KMS-11 (cell line): Measurements from ENCODE around the gene PTK6.

ENCODE experiments used
- H2AFZ ChIP-seq: fragments of 200-600 bp; sonication (generic); 2 replicates; pipeline ENCODE4 v1.6.1; 2016; ENCODE audit warnings: antibody characterized with exemption, mixed run types, low read depth
- H3K27ac ChIP-seq: fragments of 200-600 bp; sonication (generic); 2 replicates; pipeline ENCODE4 v1.6.1; 2016; ENCODE audit warnings: mild to moderate bottlenecking, mixed run types
- H3K27me3 ChIP-seq: fragments of 200-600 bp; sonication (generic); 2 replicates; pipeline ENCODE4 v1.6.1; 2017; ENCODE audit warnings: mild to moderate bottlenecking, low read depth, mixed run types, moderate library complexity; ENCODE audit not compliant: insufficient read depth
- H3K36me3 ChIP-seq: fragments of 200-600 bp; sonication (generic); 2 replicates; pipeline ENCODE4 v1.6.1; 2017; ENCODE audit warnings: mild to moderate bottlenecking, mixed run types; ENCODE audit not compliant: insufficient read depth
- H3K4me1 ChIP-seq: fragments of 200-600 bp; sonication (generic); 2 replicates; pipeline ENCODE4 v1.6.1; 2016; ENCODE audit warnings: mild to moderate bottlenecking, low read depth, mixed run types; ENCODE audit not compliant: poor library complexity, severe bottlenecking
- H3K4me2 ChIP-seq: fragments of 200-600 bp; sonication (generic); 2 replicates; pipeline ENCODE4 v1.7.0; 2016; ENCODE audit warnings: mild to moderate bottlenecking, mixed run types
- H3K4me3 ChIP-seq: fragments of 200-600 bp; sonication (generic); IDR thresholded peaks from 2 replicates; pipeline ENCODE4 v1.6.1; 2017; ENCODE audit warnings: low read depth, low read length, mixed read lengths; ENCODE audit not compliant: insufficient read depth
- H3K79me2 ChIP-seq: fragments of 200-600 bp; sonication (generic); 2 replicates; pipeline ENCODE4 v1.6.1; 2016; ENCODE audit warnings: low read depth, mixed run types; ENCODE audit not compliant: insufficient read depth
- H3K9ac ChIP-seq: fragments of 200-600 bp; sonication (generic); 2 replicates; pipeline ENCODE4 v1.6.1; 2016; ENCODE audit warnings: mild to moderate bottlenecking, mixed run types
- H4K20me1 ChIP-seq: fragments of 200-600 bp; sonication (generic); 2 replicates; pipeline ENCODE4 v1.6.1; 2016; ENCODE audit warnings: mild to moderate bottlenecking, mixed run types; ENCODE audit not compliant: insufficient read depth
- CTCF ChIP-seq: fragments of 200-600 bp; sonication (generic); conservative IDR thresholded peaks from 2 replicates; pipeline ENCODE4 v1.6.1; 2017; ENCODE audit warnings: low read depth, mild to moderate bottlenecking, antibody characterized with exemption, low read length, moderate library complexity, mixed read lengths

Gene PTK6

GRCh38 chr20:63551068-63551467 lies 13.9 kb upstream of the PTK6 start:
- Histone ChIP-seq H3K27ac (no peak overlapping the region), H2AFZ (no peak overlapping the region), H3K4me3 (no peak overlapping the region), H3K4me2 (no peak overlapping the region), H3K4me1 (peaks cover 17% of the 10 kb centered on the region), H3K79me2 (no peaks in the 10 kb centered on the region), H3K36me3 (no peaks in the 10 kb centered on the region), H4K20me1 (no peaks in the 10 kb centered on the region), H3K27me3 (peaks cover 89% of the 10 kb centered on the region), H3K9ac (no peak overlapping the region)
- TF ChIP-seq CTCF = no peak

GRCh38 chr20:63549679-63550282 lies 12.6 kb upstream of the PTK6 start:
- Histone ChIP-seq H2AFZ (no peak overlapping the region), H3K4me3 (no peak overlapping the region), H3K36me3 (no peaks in the 10 kb centered on the region), H3K79me2 (no peaks in the 10 kb centered on the region), H3K4me2 (no peak overlapping the region), H3K9ac (no peak overlapping the region), H3K4me1 (peaks cover 17% of the 10 kb centered on the region), H3K27ac (no peak overlapping the region), H4K20me1 (no peaks in the 10 kb centered on the region), H3K27me3 (peaks cover 90% of the 10 kb centered on the region)
- TF ChIP-seq CTCF = no peak

GRCh38 chr20:63549019-63549418 lies 11.8 kb upstream of the PTK6 start:
- Histone ChIP-seq H3K4me2 (no peak overlapping the region), H3K27ac (no peak overlapping the region), H3K79me2 (no peaks in the 10 kb centered on the region), H4K20me1 (no peaks in the 10 kb centered on the region), H3K9ac (no peak overlapping the region), H2AFZ (no peak overlapping the region), H3K4me3 (no peak overlapping the region), H3K36me3 (no peaks in the 10 kb centered on the region), H3K4me1 (peaks cover 15% of the 10 kb centered on the region), H3K27me3 (peaks cover 90% of the 10 kb centered on the region)
- TF ChIP-seq CTCF = no peak

GRCh38 chr20:63548542-63548941 lies 11.4 kb upstream of the PTK6 start:
- H3K36me3 ChIP-seq = no peaks in the 10 kb centered on the region
- H4K20me1 ChIP-seq = no peaks in the 10 kb centered on the region
- peaks cover 11% of the 10 kb centered on the region for H3K4me1 ChIP-seq
- no peak overlapping the region for H3K4me2 ChIP-seq
- H3K27ac ChIP-seq = no peak overlapping the region
- TF ChIP-seq CTCF = no peak
- H3K4me3 ChIP-seq = no peak overlapping the region
- H2AFZ ChIP-seq = no peak overlapping the region
- H3K27me3 ChIP-seq = peaks cover 91% of the 10 kb centered on the region
- H3K9ac ChIP-seq = no peak overlapping the region
- no peaks in the 10 kb centered on the region for H3K79me2 ChIP-seq
